Cardiac fibroblast (primary cell): ENCODE data around the gene SMS.
"Not testable (repeated sequence)": the region's sequence is repeated elsewhere in the genome, so short reads cannot be mapped to it uniquely, and the experiment has no call there.

ENCODE experiments used
- DNase-seq, 2 donors: peaks; one replicate each; pipeline versions ENCODE4 v3.0.0 to v3.0.0-alpha.2; 2010; ENCODE audit warnings: low read depth in 2 of 2
- H3K4me3 ChIP-seq, 2 donors: replicated peaks in 1 of 2; 1 replicate in 1 of 2; 2 replicates in 1 of 2; pipeline ENCODE4 v1.5.1; 2011; ENCODE audit warnings: low read depth in 2 of 2, low read length in 2 of 2, mild to moderate bottlenecking in 2 of 2, moderate library complexity in 1 of 2
- TF ChIP-seq, protein P1 (sequence below): IDR thresholded peaks from one replicate; pipeline ENCODE4 v1.5.1; 2011; ENCODE audit warnings: low read depth, mild to moderate bottlenecking, low read length, inconsistent platforms

SMS gene

GRCh38 chrX:21948897-21949578 lies 8.5 kb downstream of the SMS start:
- DNase-seq, result no peak
- no peak overlapping the region for H3K4me3 ChIP-seq
- TF ChIP-seq, protein P1, sequence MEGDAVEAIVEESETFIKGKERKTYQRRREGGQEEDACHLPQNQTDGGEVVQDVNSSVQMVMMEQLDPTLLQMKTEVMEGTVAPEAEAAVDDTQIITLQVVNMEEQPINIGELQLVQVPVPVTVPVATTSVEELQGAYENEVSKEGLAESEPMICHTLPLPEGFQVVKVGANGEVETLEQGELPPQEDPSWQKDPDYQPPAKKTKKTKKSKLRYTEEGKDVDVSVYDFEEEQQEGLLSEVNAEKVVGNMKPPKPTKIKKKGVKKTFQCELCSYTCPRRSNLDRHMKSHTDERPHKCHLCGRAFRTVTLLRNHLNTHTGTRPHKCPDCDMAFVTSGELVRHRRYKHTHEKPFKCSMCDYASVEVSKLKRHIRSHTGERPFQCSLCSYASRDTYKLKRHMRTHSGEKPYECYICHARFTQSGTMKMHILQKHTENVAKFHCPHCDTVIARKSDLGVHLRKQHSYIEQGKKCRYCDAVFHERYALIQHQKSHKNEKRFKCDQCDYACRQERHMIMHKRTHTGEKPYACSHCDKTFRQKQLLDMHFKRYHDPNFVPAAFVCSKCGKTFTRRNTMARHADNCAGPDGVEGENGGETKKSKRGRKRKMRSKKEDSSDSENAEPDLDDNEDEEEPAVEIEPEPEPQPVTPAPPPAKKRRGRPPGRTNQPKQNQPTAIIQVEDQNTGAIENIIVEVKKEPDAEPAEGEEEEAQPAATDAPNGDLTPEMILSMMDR, result no peak

DNA sequence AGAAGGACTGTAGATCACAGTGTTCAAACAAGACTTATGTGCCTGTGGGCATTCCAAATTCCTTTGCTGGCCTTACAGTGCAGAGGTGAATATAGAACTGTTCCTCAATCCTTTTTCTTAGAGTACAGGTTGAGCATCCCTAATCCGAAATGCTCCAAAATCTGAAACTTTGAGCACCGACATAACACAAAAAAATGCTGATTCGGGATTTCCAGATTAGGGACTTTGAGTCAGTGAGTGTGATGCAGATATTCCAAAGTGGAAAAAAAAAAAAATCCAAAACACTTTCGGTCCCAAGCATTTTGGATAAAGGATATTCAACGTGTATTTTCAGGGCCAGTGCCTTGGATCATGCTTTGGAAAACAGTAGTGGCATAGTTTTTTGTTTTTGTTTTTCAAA lies 9.2 kb downstream of the SMS start:
- no peak for DNase-seq
- H3K4me3 ChIP-seq, result no peak overlapping the region
- TF ChIP-seq, protein P1, result no peak

GRCh38 chrX:21950557-21950956 lies 10.0 kb downstream of the SMS start:
- DNase-seq, H3K4me3 ChIP-seq: not testable (repeated sequence)

- TF ChIP-seq, protein P1, result no peak
- DNase-seq, result no peak
- no peak overlapping the region for H3K4me3 ChIP-seq
Observed at GRCh38 chrX:21952624-21953023, 12.1 kb downstream of the SMS start.

DNA sequence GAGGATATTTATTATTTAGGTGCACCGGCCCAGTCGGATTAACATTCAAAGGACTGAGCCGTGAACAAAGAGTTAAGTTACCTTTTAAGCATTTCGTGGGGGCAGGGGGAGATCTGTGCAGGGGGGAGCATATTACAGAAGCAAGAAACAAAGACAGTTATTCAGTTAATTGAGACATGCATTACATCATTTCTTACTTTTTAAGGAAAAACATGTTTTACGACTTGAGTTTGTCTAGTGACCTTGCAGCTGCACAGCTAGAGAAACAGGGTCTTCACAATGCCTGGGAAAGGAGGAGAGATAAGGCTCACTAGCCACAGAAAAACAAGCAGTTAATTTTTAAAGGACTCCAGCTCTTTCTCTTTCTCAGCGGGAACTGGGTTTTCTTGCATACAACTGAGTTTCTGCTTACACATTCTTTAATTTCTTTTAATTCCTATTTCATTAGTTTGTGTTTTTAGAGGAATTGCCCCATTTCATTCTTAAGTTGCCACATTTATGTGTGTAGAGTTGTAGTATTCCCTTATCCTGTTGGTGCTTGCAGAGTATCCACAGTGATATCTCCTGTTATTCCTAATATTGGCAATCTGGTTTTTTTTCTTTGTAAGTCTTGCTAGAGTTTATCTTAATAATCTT lies 12.8 kb downstream of the SMS start:
- DNase-seq, H3K4me3 ChIP-seq: not testable (repeated sequence)

- TF ChIP-seq, protein P1, result no peak
- no peak overlapping the region for H3K4me3 ChIP-seq
- DNase-seq, result no peak
Observed at GRCh38 chrX:21955403-21956189, 15.1 kb downstream of the SMS start.

- no peak overlapping the region for H3K4me3 ChIP-seq
- DNase-seq, result no peak
- TF ChIP-seq, protein P1, result no peak
Observed at GRCh38 chrX:21956783-21957182, 16.3 kb downstream of the SMS start.
